Renal cortical epithelial cell (primary cell): ENCODE results near the gene EN1. TPM values are rescaled to one million over a fixed set of nuclear protein-coding genes. Genes with fewer than 3 reads are reported as not detected.
A peak's percentile ranks its signal among the peaks of the same experiment; 100 is the strongest.

Experiments used
- DNase-seq: peaks from one replicate; pipeline ENCODE4 v3.0.0-alpha.2; 2011; ENCODE audit warnings: low read depth
- total RNA-seq: library from RNA; depleted of rRNA; stranded (reverse); fragments of >200 nt; gene quantifications from 2 replicates; pipeline ENCODE4 v1.2.3, GENCODE V29; 2014

EN1 gene
- total RNA-seq, 1 donor from 2014 or later: not detected

DNA sequence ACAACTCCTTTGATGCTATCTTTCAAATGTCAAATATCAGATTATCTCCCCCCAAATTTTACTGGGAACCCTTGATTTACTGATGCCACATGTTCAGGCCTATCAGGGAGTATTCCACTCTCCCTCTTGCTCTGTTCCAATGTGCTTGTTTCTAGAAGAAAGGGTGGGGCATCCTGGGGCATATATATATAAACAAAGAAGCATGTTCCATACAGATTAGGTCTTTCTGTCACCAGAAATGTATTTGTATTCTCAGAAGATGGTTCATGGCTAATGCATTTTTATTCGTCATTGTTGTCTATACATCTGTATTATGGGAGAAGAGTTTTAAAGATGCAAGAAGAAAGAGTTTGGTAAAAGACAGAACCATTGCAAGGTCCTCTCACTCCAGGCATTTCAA, 24.9 kb downstream of the EN1 start:
- DNase-seq: no peak

DNA sequence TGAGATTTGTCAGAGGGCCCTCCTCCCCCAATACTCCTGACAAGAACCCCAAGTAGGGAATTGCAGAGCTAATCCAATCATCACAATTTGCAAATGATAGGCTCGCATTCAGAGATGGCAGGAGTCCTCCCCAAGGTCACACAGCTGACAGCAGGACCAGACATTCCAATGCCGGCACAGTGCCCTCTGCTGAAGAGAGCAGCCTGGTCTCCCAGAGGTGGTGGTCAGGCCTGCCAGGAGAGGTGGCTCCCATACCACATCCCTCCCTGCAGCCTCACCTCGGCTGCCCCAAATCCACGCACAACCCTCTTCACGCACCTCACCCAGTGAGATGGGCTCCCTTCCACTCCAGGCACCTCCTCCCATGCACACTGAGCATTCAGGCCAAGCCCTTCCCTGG, 25.4 kb downstream of the EN1 start:
- no peak for DNase-seq

DNA sequence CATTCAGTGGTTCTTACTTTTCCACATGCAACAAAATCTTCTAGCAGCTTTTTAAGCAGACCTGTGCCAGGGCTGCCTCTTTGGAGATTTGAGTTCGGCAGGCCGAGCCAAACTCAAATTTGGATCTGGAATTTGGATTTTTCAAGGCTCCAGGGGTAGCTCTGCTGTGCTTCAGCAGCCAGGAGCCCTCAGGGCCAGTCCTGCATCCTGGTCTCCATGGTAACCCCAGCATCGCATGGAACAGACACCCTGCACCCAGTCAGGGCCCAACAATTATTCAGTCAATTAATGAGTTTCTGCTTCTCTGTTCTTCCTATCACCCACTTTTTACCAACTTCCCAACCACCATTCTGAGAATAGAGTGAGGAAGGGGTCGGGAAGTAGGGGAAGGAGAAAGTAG, 30.0 kb downstream of the EN1 start:
- DNase-seq: no peak

DNA sequence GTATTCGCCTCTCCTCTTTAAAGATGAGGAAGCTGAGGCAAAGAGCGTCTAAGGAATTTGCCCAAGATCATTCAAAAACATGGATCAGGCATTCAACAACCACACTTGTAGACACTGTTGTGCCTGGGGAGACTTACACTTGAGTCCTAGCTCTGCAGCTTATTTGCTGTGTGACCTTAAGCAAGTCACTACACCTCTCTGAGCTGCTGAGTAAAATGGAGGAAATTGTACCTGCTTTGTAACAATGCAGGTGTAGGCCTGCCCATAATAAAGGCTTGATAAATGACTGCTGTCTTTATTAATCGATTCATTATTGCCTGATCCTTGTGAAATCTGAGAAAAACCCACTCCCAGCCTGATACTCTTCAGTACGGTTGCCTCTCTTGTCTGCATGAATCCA, 30.8 kb downstream of the EN1 start:
- DNase-seq: no peak

DNA sequence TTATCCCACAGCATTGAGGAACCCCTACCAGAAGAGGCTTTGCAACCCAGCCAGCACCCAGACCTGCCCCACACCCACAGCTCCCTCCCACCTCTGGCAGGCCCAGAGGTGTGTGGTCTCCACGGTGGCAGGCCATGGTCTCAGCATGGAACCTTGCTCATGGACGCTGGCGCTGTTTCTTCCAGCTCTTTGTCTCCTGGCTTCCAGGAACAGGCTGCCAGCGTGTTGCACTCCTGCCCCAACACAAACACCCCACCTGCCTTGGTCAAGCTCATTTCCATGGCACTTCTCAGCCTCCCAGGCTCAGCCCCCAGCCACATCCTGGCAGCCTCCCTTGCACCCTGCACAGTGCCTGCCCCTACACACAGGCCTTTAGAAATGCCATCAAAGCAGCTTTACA, 31.7 kb downstream of the EN1 start:
- DNase-seq: no peak

DNA sequence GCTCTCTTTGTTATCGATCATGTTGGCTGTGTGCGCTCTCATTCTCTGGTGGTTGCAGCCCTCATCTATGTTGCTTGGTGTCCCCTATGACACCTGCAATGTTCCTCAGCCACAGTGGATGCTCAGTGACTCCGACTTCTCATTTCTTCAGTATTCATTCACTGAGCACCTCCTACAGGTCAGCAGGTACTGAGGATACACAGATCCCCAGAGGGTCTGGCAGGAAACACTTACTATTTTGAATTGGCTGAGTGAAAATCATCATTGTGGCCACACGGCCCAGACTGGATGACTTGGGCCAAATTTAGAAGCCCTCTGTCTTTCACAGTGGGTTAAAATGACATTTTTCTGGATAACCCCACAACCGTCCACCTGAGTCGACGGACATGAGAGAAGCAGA, 32.1 kb downstream of the EN1 start:
- no peak for DNase-seq

DNA sequence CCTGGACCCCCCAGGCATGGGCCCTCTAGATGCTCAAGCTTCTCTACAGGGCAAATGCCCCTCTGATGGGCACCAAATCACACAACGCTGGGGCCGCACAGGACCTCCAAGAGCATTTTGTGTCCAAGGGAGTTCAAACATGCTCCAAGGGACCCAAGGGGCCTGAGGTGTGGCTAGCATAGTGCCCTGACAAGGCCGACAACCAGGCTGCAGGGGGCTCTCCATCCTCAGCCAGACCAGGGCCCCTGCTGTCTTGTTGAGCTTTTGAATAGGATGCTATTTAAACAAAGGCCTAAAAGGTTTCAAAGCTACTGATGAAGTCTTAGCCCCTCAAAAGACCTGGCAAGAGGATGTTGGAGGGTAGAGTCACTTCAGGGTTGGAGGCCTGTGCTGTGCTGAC, 33.1 kb downstream of the EN1 start:
- no peak for DNase-seq

DNA sequence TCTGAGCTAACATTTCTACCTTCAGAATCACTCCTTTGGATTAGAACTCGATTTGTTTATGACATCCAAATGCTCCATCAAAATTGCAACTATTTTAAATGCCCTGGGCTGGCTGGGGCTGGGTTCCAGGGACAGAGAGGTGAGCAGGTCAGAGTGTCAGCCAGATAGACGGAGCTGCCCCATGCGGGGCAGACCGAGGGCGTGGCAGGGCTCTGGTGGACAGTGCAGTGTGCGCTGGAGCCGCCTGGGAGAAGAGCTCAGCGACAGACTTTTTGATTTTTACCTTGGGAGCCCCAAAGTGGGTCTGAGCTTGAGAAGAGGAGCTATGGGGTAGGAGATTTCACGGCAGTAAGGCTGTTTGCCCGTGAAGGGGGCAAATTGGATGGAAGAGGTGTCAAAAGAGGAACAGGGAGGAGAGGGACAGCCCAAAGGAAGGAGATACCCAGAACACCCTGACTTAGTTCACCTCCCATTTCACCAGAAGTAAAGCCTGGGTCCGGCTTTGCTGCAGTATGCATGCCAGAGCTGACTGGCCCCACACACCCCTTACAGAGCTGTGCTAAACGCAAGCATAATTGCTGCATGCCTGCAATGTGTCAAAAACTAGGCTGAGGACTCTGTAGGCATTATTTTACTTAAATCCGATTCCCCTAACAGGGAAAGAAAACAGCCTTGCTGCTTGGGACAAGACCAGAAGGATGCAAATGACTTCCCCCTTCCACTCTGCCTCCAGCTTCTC, 33.7 kb downstream of the EN1 start:
- no peak for DNase-seq

DNA sequence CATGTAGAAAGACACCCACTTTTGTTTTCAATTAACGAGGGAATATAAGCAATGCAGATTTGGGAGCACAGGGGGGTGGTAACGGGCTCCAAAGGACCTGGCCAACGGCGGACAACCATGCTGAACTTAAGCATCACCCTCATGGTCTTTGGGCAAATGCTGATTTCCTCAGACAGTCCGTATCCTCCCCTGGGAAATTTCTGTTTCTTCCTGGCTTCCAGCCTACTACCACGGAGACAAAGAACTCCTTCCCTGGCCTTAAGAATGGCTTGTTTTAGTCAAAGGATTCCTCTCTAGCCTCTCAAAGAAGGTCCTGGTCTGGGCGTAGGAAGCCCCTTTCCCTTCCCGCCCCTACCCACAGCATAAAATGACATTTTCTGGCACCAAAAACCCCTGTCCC, 34.3 kb downstream of the EN1 start:
- DNase-seq: no peak

DNA sequence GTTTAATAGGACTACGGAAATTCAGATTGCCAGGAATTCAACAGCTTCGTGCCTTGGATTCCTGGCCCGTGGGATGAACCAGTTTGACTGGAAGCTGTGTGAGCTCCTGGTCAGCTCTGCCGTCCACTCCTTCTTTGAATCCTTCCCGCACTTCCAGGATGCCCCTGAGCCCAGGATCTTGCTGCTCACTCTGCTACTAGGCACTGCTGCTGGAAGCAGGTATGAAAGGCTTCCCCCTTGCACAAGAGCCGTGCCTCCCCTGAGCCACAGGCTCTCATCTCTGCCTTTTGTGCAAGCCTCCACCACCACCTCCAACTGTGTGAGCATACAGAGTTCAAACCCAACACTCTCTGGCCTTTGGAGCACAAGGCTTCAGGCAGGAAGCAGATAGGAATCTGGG, 34.9 kb downstream of the EN1 start:
- DNase-seq: no peak

DNA sequence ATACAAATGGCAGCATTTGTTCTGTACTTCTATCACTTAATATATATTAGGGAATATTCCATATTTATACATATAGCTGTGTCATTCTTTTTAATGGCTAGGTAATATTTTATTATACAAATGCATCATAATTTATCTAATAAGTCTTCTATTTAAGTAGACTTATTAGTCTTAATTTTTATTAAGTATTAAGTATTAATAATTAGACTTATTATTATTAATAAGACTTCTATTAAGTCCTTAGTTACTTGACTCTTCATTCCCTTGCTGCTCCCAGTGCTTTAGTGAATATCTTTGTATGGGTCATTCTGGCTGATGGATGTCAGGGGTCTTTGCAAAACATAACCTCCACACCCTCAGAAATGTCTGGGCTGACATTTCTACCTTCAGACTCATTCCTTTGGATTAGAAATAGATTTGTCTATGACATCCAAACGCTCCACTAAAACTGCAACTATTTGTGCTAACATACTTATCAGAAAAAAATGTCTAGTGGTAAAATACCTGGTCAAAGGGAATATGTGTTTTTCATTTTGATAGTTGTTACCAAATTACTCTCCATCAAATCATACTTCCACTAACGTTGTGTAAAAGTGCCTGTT, 35.8 kb downstream of the EN1 start:
- no peak for DNase-seq

DNA sequence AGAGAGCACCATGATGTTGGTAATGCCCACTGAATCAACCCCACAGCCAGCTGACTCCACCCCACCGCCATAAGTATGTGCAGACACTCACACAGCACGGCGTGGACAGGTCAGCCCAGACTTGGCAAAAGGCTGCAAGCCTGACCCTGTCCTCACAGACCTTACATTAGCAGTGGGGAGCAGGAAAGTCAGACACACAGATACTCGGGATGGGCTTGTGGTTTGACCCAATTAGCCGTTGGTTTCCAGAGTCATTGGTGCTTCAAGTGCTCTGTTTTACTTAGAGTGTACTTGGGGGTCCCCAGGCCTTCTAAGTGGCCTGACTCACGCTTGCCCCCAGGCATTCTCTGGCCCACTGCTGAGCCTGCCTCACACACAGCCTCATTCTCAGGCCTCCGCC, 36.7 kb downstream of the EN1 start:
- no peak for DNase-seq

DNA sequence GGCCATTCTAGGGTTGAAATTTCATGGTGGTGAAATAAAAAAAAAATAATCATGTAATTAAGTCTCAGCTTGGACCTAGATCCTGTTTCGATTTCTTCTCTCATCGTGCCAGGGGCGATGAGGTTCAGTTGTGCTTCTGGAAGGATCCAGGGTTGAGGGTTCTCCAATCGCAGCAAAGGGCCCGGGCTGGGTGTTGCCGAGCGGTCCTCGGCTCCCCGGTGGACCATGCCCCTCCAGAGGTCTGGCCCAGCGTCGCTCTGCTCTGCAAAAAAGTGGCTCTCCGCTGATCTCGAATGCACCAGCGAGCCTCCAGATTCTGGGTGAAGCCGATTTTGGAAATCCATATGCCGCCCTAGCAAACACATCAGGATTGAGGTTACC, 39.0 kb downstream of the EN1 start:
- DNase-seq: no peak

DNA sequence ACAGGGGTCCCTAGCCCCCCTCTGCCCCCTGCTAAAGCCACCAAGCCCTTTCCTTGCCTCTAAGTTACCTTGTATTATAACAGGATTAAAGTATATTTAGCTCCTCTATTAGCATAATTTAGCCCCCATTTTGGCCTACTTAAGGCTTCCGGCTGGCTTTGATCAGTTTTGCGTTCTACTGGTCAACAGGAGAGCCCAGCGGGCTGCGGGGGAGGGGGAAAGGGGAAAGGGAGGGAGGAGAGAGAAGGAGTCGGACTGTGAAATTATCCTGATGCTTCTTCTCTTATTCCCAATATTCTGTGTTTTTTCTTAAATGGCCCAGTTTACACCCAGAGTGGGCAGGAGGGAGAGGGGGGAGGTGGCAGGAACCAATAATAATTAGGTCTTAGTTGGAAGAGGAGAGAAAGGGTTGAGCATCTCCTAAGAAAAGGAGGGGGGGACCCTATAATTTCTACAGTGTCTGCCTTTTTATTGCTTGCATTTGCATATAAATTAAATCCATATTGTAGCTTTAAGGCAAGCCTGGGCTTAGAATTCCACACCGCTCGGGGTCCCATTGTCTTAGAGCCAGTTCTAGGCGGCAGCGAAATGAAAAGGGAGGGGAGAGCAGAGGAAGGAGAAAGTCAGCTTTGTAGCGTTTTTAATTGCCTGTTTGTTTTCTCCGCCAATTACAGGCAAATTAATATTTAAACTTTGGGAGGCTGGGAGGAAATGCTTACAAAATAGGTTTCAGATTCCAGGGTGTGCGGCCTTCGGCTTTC, 39.6 kb downstream of the EN1 start:
- DNase-seq: peak; percentile 4

DNA sequence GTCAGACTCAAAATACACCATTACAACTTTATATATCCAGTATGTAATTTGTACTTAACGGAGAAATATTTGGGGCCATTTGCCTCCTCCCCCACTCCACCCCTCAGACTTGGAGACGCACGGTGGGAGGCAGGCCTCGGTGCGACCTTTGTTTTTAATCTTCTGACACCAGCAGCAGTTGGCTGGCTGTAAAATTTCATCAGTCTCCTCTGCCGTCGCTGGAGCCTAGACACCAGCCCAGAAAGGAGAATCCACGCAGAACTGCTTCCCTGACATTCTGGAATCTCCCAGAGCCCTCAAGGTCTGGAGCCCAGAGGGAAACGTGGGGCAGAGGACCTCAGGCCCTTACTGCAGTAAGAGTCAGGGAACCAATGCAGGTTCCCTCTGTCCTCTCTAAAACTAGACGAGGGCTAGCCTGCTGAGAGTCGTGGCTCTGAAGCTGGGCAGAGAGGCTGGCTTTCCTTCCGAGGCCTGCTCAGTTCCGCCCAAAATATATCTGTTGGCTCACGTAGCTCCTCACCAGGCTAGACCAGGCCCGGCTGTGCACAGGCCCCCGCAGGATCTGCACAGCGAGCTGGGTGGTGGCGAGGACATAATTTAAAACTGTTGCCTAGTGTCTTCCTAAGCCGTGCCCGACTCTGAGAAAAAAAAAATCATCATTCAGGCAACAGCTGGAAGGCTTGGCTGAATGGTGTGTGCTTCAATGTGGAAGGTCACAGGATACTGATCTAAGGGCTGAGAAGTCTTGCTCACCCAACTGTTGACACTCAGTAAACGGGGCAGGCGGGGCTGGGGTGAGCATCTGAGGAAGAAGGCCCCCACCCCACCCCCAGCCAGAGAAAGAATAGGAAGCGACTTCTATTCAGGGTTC, 40.4 kb downstream of the EN1 start:
- no peak for DNase-seq

DNA sequence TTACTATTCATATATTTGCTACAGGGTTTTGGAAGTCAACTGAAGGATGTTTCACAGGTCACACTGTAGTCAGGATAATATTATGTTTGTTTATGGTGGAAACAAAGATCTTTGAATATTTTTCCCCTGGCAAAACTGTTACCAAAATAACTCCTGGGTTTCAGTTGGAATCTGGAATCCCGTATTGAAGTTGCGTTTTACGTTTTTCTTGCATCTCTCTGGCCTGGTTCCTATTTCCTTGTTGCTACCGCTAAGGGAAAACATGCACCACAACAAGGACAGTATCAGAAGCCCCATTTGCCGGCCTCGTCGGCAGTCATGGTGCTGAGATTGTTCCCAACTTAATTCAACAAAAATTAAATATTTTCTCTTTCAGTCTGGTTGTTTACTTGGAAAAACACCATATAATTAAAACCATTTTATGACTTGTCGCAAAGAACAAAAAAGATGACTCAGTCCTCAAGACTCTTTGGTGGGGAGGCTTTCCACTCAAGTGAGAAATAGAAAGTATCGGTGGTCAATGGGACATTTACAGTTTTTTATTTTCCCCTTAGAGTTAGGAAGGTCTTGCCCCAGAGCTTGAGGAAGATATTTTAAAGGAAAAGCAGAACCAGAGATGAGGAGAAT, 42.3 kb downstream of the EN1 start:
- no peak for DNase-seq

DNA sequence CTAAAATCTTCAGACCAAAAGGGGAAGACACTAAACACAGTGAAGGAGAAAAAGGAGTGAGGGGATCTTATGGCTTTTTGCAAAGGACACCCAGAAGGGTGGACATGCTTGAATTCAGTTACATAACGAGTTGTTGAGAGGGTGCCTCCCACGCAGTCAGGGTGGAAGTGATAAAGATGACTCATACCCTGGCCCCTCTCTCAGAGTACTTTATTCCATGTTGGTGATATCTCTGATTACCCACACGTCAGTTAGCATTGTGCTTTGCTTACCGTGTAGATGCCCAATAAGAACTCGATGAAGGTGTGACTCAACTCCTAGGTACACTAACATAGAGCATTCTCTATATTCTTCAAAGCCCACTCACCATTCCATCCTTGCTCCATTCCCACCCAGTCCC, 44.4 kb downstream of the EN1 start:
- DNase-seq: no peak

DNA sequence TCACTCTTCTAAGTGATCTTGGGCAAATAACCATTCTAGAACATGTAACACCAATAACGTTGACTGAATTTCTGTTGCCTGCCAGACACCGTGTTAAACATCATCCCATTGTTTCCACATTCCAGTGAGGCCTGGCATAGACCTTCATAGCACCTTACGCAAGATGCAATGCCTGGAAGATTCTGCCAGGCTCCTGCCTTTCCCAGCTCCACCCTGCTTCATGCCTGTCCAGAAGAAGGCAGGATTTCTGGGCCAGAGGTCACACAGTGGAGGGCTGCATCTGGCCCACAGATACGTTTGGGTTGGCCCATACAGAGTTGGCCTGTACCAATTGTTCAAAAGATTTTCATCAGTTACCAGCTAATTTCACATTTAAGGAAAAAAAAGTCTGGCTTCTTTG, 46.3 kb downstream of the EN1 start:
- DNase-seq: peak; percentile 1

DNA sequence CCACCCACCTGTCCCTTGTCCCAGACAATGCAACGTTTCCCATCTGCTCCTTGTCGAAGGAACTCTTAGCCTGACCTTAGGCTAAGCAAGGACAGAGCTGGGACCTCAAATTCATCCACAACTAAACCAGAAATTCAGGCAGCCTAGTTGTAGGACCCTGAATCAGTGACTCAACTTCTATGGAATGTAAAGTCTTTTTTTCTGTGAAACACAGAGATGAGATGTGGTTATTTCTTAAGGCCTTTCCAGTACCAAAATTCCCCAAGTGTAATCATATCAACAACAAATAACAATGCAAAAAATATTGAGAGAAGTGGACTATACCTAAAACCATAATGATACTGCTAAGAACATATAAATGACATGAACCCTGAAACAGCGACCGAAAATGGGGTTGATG, 46.7 kb downstream of the EN1 start:
- DNase-seq: no peak

DNA sequence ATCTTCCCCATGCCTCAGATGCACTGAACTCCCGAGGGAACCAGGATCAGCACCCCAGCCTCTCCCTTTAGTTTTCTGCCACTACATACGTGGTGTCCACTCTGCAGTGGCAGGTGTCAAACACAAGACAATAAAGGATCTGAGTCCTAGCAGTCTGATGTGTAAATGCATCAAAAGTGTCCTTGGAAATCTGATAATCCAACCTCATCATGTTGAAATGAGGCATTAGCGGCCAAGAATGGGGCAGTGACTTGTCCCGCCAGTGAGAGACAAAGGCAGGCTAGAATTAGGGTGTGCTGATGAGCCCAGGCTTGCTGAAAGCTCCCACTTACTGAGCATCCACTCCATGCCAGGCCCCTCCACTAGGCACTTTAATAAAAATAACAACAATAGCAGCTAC, 52.9 kb downstream of the EN1 start:
- no peak for DNase-seq
